Endothelial cell of umbilical vein (primary cell): ENCODE results near the gene C4BPA. TPM values are rescaled to one million over a fixed set of nuclear protein-coding genes. Genes with fewer than 3 reads are reported as not detected.

Experiments used
- BruUV-seq: library from RNA; stranded (reverse); fragments of 400-500 nt; replicated peaks from 2 replicates; lab custom pipeline; 2021; lab: Mats Ljungman, UMichigan
- CTCF ChIA-PET: fragments of 300-600, 350-600 bp; sonication (Branson Sonifier 250); formaldehyde crosslinking; loops from one replicate; lab custom pipeline; 2021; ENCODE audit warnings: antibody characterized with exemption, inconsistent platforms; lab: Charles Lee
- POLR2A ChIA-PET: fragments of 300-600, 350-600 bp; sonication (Branson Sonifier 250); formaldehyde crosslinking; loops from one replicate; lab custom pipeline; 2021; ENCODE audit warnings: antibody characterized with exemption, inconsistent platforms; lab: Charles Lee
- DNase-seq: peaks from one replicate; pipeline ENCODE4 v3.0.0-alpha.2; 2011; ENCODE audit warnings: low read depth, low spot score
- FAIRE-seq: peaks from 2 replicates; lab custom pipeline; 2011; peaks lifted over from hg19 to GRCh38; lab: Jason Lieb, UNC
- H2AFZ ChIP-seq: 2 replicates; pipeline ENCODE4 v1.6.0; 2012; ENCODE audit warnings: low read depth, low read length, control low read depth, inconsistent platforms
- H3K27ac ChIP-seq: 2 replicates; pipeline ENCODE4 v1.5.1; 2011; ENCODE audit warnings: low read depth, mild to moderate bottlenecking, control low read depth, low read length, moderate library complexity; ENCODE audit not compliant: insufficient read depth
- H3K27me3 ChIP-seq, 2 experiments: 2 replicates each; pipeline versions ENCODE4 v1.6.0 to v1.6.1; 2011; ENCODE audit warnings: low read length in 2 of 2, mixed read lengths in 1 of 2; ENCODE audit not compliant: control insufficient read depth in 2 of 2, insufficient read depth in 2 of 2
- H3K36me3 ChIP-seq, 2 experiments: 2 replicates in 1 of 2; 3 replicates in 1 of 2; pipeline ENCODE4 v1.5.1; 2011; ENCODE audit warnings: low read length in 2 of 2, mild to moderate bottlenecking in 1 of 2, moderate library complexity in 1 of 2; ENCODE audit not compliant: control insufficient read depth in 2 of 2, insufficient read depth in 2 of 2; ENCODE audit errors: extremely low read depth in 1 of 2
- H3K4me1 ChIP-seq: 3 replicates; pipeline ENCODE4 v1.5.1; 2011; ENCODE audit warnings: mild to moderate bottlenecking, low read length; ENCODE audit not compliant: control insufficient read depth, insufficient read depth; ENCODE audit errors: extremely low read depth
- H3K4me2 ChIP-seq: 2 replicates; pipeline ENCODE4 v1.6.1; 2011; ENCODE audit warnings: low read length, control low read depth, mixed read lengths; ENCODE audit not compliant: insufficient read depth
- H3K4me3 ChIP-seq, 3 experiments: fragments of 200-600 bp in 1 of 3; sonication (generic), shearing (Covaris generic) in 1 of 3; replicated peaks in 1 of 3; 2 replicates each; pipeline ENCODE4 v1.5.1; 2011 to 2016; ENCODE audit warnings: control low read depth in 3 of 3, low read length in 3 of 3, mild to moderate bottlenecking in 2 of 3, inconsistent platforms in 1 of 3, low read depth in 1 of 3, moderate library complexity in 1 of 3; ENCODE audit not compliant: insufficient read depth in 1 of 3
- H3K79me2 ChIP-seq: 2 replicates; pipeline ENCODE4 v1.6.0; 2012; ENCODE audit warnings: low read length, inconsistent platforms; ENCODE audit not compliant: control insufficient read depth, insufficient read depth
- H3K9ac ChIP-seq: replicated peaks from 2 replicates; pipeline ENCODE3; 2011; ENCODE audit warnings: low read length, control low read depth; ENCODE audit not compliant: insufficient read depth; ENCODE audit errors: extremely low read depth
- H3K9me1 ChIP-seq: replicated peaks from 3 replicates; pipeline ENCODE4 v1.6.0; 2011; ENCODE audit warnings: mild to moderate bottlenecking, low read length; ENCODE audit not compliant: control insufficient read depth, insufficient read depth; ENCODE audit errors: extremely low read depth
- H3K9me3 ChIP-seq: replicated peaks from 2 replicates; pipeline ENCODE4 v1.5.1; 2012; ENCODE audit warnings: low read length, inconsistent platforms; ENCODE audit not compliant: control insufficient read depth, insufficient read depth
- H4K20me1 ChIP-seq: replicated peaks from 2 replicates; pipeline ENCODE3; 2011; ENCODE audit warnings: mild to moderate bottlenecking, low read length; ENCODE audit not compliant: control insufficient read depth, insufficient read depth; ENCODE audit errors: extremely low read depth
- CTCF ChIP-seq, 2 donors: IDR thresholded peaks; 1 replicate in 1 of 2; 2 replicates in 1 of 2; pipeline ENCODE4 v1.5.1; 2011; ENCODE audit warnings: low read length in 2 of 2, mild to moderate bottlenecking in 2 of 2, moderate library complexity in 2 of 2, control low read depth in 1 of 2, inconsistent platforms in 1 of 2, low read depth in 1 of 2; ENCODE audit not compliant: insufficient read depth in 1 of 2; ENCODE audit errors: extremely low read depth in 1 of 2
- EZH2 ChIP-seq: IDR thresholded peaks from 2 replicates; pipeline ENCODE4 v1.6.1; 2012; ENCODE audit warnings: borderline replicate concordance, low read depth, mild to moderate bottlenecking, moderate library complexity, low read length, inconsistent platforms; ENCODE audit not compliant: severe bottlenecking
- FOS ChIP-seq: IDR thresholded peaks from 2 replicates; pipeline ENCODE4 v1.6.1; 2011; ENCODE audit warnings: mild to moderate bottlenecking, low read length, moderate library complexity, borderline replicate concordance; ENCODE audit not compliant: insufficient read depth
- GATA2 ChIP-seq: IDR thresholded peaks from 2 replicates; pipeline ENCODE4 v1.7.0; 2011; ENCODE audit warnings: low read depth, mild to moderate bottlenecking, moderate library complexity, mixed read lengths, low read length; ENCODE audit not compliant: insufficient read length, insufficient read depth
- JUN ChIP-seq: IDR thresholded peaks from 2 replicates; pipeline ENCODE4 v1.6.1; 2011; ENCODE audit warnings: borderline replicate concordance, low read depth; ENCODE audit not compliant: insufficient read length, insufficient read depth
- MYC ChIP-seq: IDR thresholded peaks from one replicate; pipeline ENCODE4 v1.6.1; 2011; ENCODE audit warnings: mild to moderate bottlenecking, low read depth, low read length
- POLR2A ChIP-seq: IDR thresholded peaks from 2 replicates; pipeline ENCODE4 v1.6.1; 2012; ENCODE audit warnings: low read depth, mild to moderate bottlenecking, control low read depth, low read length
- POLR2AphosphoS5 ChIP-seq: IDR thresholded peaks from 2 replicates; pipeline ENCODE4 v1.6.1; 2012; ENCODE audit warnings: low read depth, mild to moderate bottlenecking, control low read depth, low read length, moderate library complexity; ENCODE audit not compliant: insufficient read depth
- dilution Hi-C: fragments of 300-500 bp; cut with MboI; formaldehyde crosslinking; loops from one replicate; pipeline ENCODE4 v1.15.0; 2019; ENCODE audit warnings: low sequenced_read_pairs; ENCODE audit not compliant: extremely low pct_ligation_motif_present
- intact Hi-C: fragments of 100-400 bp; cut with micrococcal nuclease; formaldehyde crosslinking; loops from one replicate; pipeline ENCODE4 v1.10.0; 2022
- polyA plus RNA-seq, 4 experiments: library from polyadenylated mRNA; depleted of rRNA in 3 of 4; stranded (reverse) in 3 of 4; unstranded in 1 of 4; fragments of >200 nt; gene quantifications; 2 replicates each; pipeline versions ENCODE4 v1.2.1 to v1.2.3, GENCODE V29; 2011 to 2012; ENCODE audit warnings: missing spikeins in 1 of 4
- total RNA-seq: library from RNA; stranded (reverse); gene quantifications from 2 replicates; pipeline ENCODE4 v1.2.3, GENCODE V29; 2021
- TF ChIP-seq, protein P1 (sequence below): IDR thresholded peaks from 2 replicates; pipeline ENCODE4 v1.6.1; 2011; ENCODE audit not compliant: insufficient read depth, insufficient read length

The C4BPA gene
- total and polyA plus RNA-seq, 2 donors (not counting 3 experiments of a cell fraction or from before 2014, with no cell fraction given), result not detected

DNA sequence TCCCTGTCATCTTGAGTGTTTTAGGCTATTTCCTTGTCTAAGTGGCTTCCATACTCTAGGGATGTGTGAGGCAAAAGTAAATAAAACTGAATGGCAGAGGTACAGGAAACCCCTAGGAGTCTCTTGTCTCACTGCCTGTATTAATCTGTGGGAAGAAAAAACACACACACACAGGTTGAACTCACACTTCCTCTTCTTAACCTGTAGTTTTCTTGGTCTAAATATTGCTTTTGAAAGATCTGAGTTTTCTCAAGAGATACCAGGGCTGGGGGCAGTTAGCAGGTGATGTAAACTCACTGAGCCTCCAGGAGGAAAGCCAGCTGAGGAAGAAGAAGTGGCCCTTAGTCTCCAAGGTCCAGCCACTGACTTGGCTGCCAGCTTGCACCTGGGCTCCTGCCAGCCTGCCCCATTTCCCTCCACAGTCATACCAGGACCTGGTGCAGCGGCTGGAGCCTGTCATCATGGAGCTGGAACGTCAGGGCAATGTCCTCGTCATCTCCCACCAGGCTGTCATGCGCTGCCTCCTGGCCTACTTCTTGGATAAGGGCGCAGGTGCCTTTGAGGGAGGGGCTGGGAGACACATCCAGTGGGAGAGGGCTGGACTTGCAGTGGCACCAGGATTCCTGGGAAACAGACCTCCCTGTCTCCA is 34.1 kb upstream of the C4BPA start:
- Histone ChIP-seq H3K4me3 (no peak overlapping the region), H3K27ac (no peak overlapping the region), H3K4me1 (no peaks in the 10 kb centered on the region), H3K9ac (no peak overlapping the region), H2AFZ (no peak overlapping the region), H3K36me3 (no peaks in the 10 kb centered on the region), H3K4me2 (no peak overlapping the region), H3K9me3 (no peaks in the 10 kb centered on the region), H3K27me3 (peaks cover 0 to under 1% of the 10 kb centered on the region in 2 experiments), H3K9me1 (no peaks in the 10 kb centered on the region), H3K79me2 (no peaks in the 10 kb centered on the region), H4K20me1 (no peaks in the 10 kb centered on the region)
- dilution Hi-C loops, result no loop called here
- ChIA-PET CTCF (no interaction called here), POLR2A (no interaction called here)
- no peak for FAIRE-seq
- TF ChIP-seq CTCF (IDR thresholded peaks at IDR 0.05; ENCODE audit: extremely low read depth in 1 of 2, insufficient read depth in 1 of 2, low read depth in 1 of 2, low read length in 2 of 2) (no peak), EZH2 (no peak), MYC (no peak), FOS (no peak), JUN (no peak), POLR2AphosphoS5 (no peak), GATA2 (no peak), POLR2A (no peak)
- TF ChIP-seq, protein P1, sequence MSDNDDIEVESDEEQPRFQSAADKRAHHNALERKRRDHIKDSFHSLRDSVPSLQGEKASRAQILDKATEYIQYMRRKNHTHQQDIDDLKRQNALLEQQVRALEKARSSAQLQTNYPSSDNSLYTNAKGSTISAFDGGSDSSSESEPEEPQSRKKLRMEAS, result no peak
- intact Hi-C loops, result no loop called here
- DNase-seq, result no peak
- no TSS peak for BruUV-seq
